GM12878 (cell line): ENCODE measurements around the gene MRPL28. TPM values are rescaled to one million over a fixed set of nuclear protein-coding genes. Genes with fewer than 3 reads are reported as not detected.
A peak's percentile ranks its signal among the peaks of the same experiment; 100 is the strongest.

ENCODE experiments used
- CHD1 ChIP-seq: IDR thresholded peaks from 2 replicates; pipeline ENCODE4 v1.6.1; 2012; ENCODE audit warnings: low read depth, low read length, improper control_type of control experiment
- CHD4 ChIP-seq: fragments of 200-600 bp; sonication (generic); IDR thresholded peaks from 2 replicates; pipeline ENCODE4 v1.6.1; 2016; ENCODE audit warnings: mild to moderate bottlenecking
- MEF2B ChIP-seq: fragments of 450-650 bp; IDR thresholded peaks from 2 replicates; pipeline ENCODE4 v1.6.1; 2018; ENCODE audit warnings: mild to moderate bottlenecking, moderate library complexity; ENCODE audit not compliant: partially characterized antibody, poor library complexity, severe bottlenecking
- RCOR1 ChIP-seq: conservative IDR thresholded peaks from 2 replicates; pipeline ENCODE4 v1.6.1; 2012; ENCODE audit warnings: low read depth, low read length, improper control_type of control experiment
- SMAD1 ChIP-seq: fragments of 450-650 bp; IDR thresholded peaks from 2 replicates; pipeline ENCODE4 v1.6.1; 2018; ENCODE audit warnings: mild to moderate bottlenecking, low read depth; ENCODE audit not compliant: partially characterized antibody
- SPI1 ChIP-seq: IDR thresholded peaks from 2 replicates; pipeline ENCODE4 v1.6.1; 2011; ENCODE audit warnings: low read depth, mild to moderate bottlenecking, low read length, moderate library complexity, borderline replicate concordance; ENCODE audit not compliant: insufficient read depth
- TAF1 ChIP-seq: IDR thresholded peaks from 2 replicates; pipeline ENCODE4 v1.6.1; 2011; ENCODE audit warnings: mild to moderate bottlenecking, low read depth, low read length, borderline replicate concordance
- polyA plus RNA-seq, 11 experiments: library from polyadenylated mRNA; depleted of rRNA in 4 of 11; unstranded in 6 of 11; stranded (reverse) in 5 of 11; fragments of >200 nt; fragmentation: Nextera tagmentation in 4 of 11; fragmentation: Illumina TruSeq in 1 of 11; extraction: Ambion mirVana in 4 of 11; extraction: Trizol in 1 of 11; gene quantifications; 1 replicate in 1 of 11; 2 replicates in 10 of 11; pipeline versions ENCODE4 v1.2.1 to v1.2.3, GENCODE V29; 2011 to 2016; ENCODE audit warnings: inconsistent platforms in 2 of 11, missing spikeins in 2 of 11, low read depth in 1 of 11
- total RNA-seq, 4 experiments: library from RNA; depleted of rRNA in 3 of 4; stranded (reverse); fragments of >200 nt in 3 of 4; fragmentation: Illumina TruSeq in 1 of 4; extraction: Trizol in 1 of 4; gene quantifications; 2 replicates each; pipeline versions ENCODE4 v1.2.1 to v1.2.3, GENCODE V29; 2013 to 2021
- TF ChIP-seq, protein P1 (sequence below): fragments of 450-650 bp; IDR thresholded peaks from 2 replicates; pipeline ENCODE4 v1.6.1; 2017; ENCODE audit warnings: mild to moderate bottlenecking, moderate library complexity

Gene MRPL28
- total and polyA plus RNA-seq, 10 of the 15 experiments (the other 5 are each of a cell fraction or from before 2014, with no cell fraction given), result 1.6 to 185 (median 110) TPM

DNA sequence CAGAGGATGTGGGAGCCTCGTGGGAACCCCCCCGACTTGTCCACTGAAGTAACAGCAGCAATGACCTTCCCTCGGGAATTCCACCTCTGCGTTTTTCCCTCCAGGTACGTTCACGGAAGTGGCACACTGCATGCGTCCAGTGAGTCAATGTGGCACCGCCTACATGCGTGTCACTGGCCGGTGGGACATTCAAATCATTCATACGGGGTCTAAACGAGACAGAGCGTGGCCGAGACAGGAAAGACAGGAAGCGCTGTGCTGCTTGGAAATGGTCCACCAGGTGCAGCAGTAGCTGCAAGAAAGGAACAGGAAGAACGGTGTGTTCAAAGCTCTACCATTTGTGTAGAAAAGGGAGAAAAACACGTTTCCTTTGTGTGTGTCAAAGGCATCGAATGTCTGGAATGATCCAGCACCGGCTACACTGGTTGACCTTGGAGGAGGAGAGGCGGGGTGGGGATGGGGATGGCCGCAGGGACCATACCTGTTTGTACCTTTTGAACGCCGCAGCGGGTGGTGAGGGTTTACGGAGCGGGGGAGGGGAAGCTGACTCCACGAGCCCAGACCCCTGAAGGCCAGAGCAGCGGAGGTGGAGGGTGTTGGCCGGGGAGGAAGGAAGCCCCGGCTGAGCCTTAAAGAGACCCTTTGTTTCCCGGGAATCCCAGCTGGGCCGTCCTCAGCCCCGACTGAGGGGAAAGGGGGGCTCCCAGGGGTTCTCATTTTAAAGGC lies 13.2 kb upstream of the MRPL28 start (continued):
- TF ChIP-seq, protein P1, sequence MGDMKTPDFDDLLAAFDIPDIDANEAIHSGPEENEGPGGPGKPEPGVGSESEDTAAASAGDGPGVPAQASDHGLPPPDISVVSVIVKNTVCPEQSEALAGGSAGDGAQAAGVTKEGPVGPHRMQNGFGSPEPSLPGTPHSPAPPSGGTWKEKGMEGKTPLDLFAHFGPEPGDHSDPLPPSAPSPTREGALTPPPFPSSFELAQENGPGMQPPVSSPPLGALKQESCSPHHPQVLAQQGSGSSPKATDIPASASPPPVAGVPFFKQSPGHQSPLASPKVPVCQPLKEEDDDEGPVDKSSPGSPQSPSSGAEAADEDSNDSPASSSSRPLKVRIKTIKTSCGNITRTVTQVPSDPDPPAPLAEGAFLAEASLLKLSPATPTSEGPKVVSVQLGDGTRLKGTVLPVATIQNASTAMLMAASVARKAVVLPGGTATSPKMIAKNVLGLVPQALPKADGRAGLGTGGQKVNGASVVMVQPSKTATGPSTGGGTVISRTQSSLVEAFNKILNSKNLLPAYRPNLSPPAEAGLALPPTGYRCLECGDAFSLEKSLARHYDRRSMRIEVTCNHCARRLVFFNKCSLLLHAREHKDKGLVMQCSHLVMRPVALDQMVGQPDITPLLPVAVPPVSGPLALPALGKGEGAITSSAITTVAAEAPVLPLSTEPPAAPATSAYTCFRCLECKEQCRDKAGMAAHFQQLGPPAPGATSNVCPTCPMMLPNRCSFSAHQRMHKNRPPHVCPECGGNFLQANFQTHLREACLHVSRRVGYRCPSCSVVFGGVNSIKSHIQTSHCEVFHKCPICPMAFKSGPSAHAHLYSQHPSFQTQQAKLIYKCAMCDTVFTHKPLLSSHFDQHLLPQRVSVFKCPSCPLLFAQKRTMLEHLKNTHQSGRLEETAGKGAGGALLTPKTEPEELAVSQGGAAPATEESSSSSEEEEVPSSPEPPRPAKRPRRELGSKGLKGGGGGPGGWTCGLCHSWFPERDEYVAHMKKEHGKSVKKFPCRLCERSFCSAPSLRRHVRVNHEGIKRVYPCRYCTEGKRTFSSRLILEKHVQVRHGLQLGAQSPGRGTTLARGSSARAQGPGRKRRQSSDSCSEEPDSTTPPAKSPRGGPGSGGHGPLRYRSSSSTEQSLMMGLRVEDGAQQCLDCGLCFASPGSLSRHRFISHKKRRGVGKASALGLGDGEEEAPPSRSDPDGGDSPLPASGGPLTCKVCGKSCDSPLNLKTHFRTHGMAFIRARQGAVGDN, result no peak
- TF ChIP-seq RCOR1, result no peak
- TF ChIP-seq SMAD1, result no peak
- peak; percentile 32; the same call in 1 of the 2 replicates for TF ChIP-seq TAF1
- peak; percentile 33; the same call in 1 of the 2 replicates for TF ChIP-seq SPI1
- TF ChIP-seq CHD4, result no peak
- peak; percentile 89 for TF ChIP-seq MEF2B
- no peak for TF ChIP-seq CHD1
